PC-3 (cell line): Measurements from ENCODE around the gene USHBP1. TPM values are rescaled to one million over a fixed set of nuclear protein-coding genes. Genes with fewer than 3 reads are reported as not detected.

Experiments used
- ATAC-seq: fragments of 200-7000 bp; cut with Tn5 transposase; 2 replicates; pipeline ENCODE4 v1.9.1; 2020; ENCODE audit warnings: mild to moderate bottlenecking, moderate library complexity
- BruUV-seq: library from RNA; stranded (reverse); fragments of 400-500 nt; replicated peaks from 2 replicates; lab custom pipeline; 2021; lab: Mats Ljungman, UMichigan
- CTCF ChIA-PET: fragments of 300-600 bp; sonication (Branson Sonifier 250); formaldehyde crosslinking; loops from one replicate; lab custom pipeline; 2022; ENCODE audit warnings: antibody characterized with exemption; lab: Charles Lee
- POLR2A ChIA-PET: fragments of 300-600 bp; sonication (Branson Sonifier 250); formaldehyde crosslinking; loops from one replicate; lab custom pipeline; 2022; ENCODE audit warnings: antibody characterized with exemption; ENCODE audit not compliant: unreplicated experiment; lab: Charles Lee
- DNase-seq: peaks from one replicate; pipeline ENCODE4 v3.0.0-alpha.2; 2015
- H2AFZ ChIP-seq: fragments of 300-600 bp; sonication (generic); 2 replicates; pipeline ENCODE4 v1.6.0; 2016; ENCODE audit warnings: antibody characterized with exemption, low read length
- H3F3A ChIP-seq: fragments of 300-600 bp; sonication (generic); one replicate; pipeline ENCODE4 v1.6.0; 2017; ENCODE audit warnings: antibody characterized with exemption, low read length, control low read depth, mild to moderate bottlenecking; ENCODE audit not compliant: unreplicated experiment
- H3K27ac ChIP-seq: fragments of 300-600 bp; sonication (generic); 2 replicates; pipeline ENCODE4 v1.5.1; 2016; ENCODE audit warnings: mild to moderate bottlenecking, low read length
- H3K27me3 ChIP-seq: fragments of 300-600 bp; sonication (generic); 2 replicates; pipeline ENCODE4 v1.6.1; 2016; ENCODE audit warnings: low read length, mixed read lengths
- H3K36me3 ChIP-seq: fragments of 300-600 bp; sonication (generic); 2 replicates; pipeline ENCODE4 v1.6.1; 2016; ENCODE audit warnings: low read depth, mixed run types, low read length, mixed read lengths
- H3K4me1 ChIP-seq: fragments of 300-600 bp; sonication (generic); 2 replicates; pipeline ENCODE4 v1.5.1; 2016; ENCODE audit warnings: low read length; ENCODE audit not compliant: insufficient read depth
- H3K4me2 ChIP-seq: fragments of 300-600 bp; sonication (generic); 2 replicates; pipeline ENCODE4 v1.6.0; 2016; ENCODE audit warnings: low read length
- H3K4me3 ChIP-seq: fragments of 300-600 bp; sonication (generic); 2 replicates; pipeline ENCODE4 v1.5.1; 2016; ENCODE audit warnings: mild to moderate bottlenecking, low read length, mixed read lengths
- H3K79me2 ChIP-seq: fragments of 300-600 bp; sonication (generic); 2 replicates; pipeline ENCODE4 v1.6.1; 2017; ENCODE audit warnings: low read length, mixed read lengths
- H3K9ac ChIP-seq: fragments of 300-600 bp; sonication (generic); 2 replicates; pipeline ENCODE4 v1.6.0; 2016; ENCODE audit warnings: mild to moderate bottlenecking, low read length
- H3K9me2 ChIP-seq: fragments of 300-600 bp; sonication (generic); replicated peaks from 2 replicates; pipeline ENCODE4 v1.6.1; 2016; ENCODE audit warnings: mixed run types, low read length, mixed read lengths
- H3K9me3 ChIP-seq: fragments of 300-600 bp; sonication (generic); 2 replicates; pipeline ENCODE4 v1.6.1; 2016; ENCODE audit warnings: low read length, mixed read lengths
- H4K20me1 ChIP-seq: fragments of 300-600 bp; sonication (generic); 2 replicates; pipeline ENCODE4 v1.6.1; 2016; ENCODE audit warnings: low read length, mixed read lengths
- CTCF ChIP-seq: fragments of 300-600 bp; sonication (generic); conservative IDR thresholded peaks from 2 replicates; pipeline ENCODE4 v1.5.1; 2017; ENCODE audit warnings: antibody characterized with exemption, low read depth, mild to moderate bottlenecking, low read length
- EZH2 ChIP-seq: fragments of 300-600 bp; sonication (generic); IDR thresholded peaks from one replicate; pipeline ENCODE4 v1.6.1; 2017; ENCODE audit warnings: antibody characterized with exemption, mild to moderate bottlenecking, low read length; ENCODE audit not compliant: unreplicated experiment
- EZH2phosphoT487 ChIP-seq: fragments of 300-600 bp; sonication (generic); IDR thresholded peaks from 2 replicates; pipeline ENCODE4 v1.6.1; 2018; ENCODE audit warnings: mild to moderate bottlenecking, antibody characterized with exemption, low read length, borderline replicate concordance
- intact Hi-C: fragments of 100-400 bp; cut with micrococcal nuclease; formaldehyde crosslinking; loops from 2 replicates; pipeline ENCODE4 v1.9.0; 2023
- total RNA-seq: library from RNA; depleted of rRNA; stranded (reverse); fragments of >200 nt; gene quantifications from 2 replicates; pipeline ENCODE4 v1.2.3, GENCODE V29; 2014

The USHBP1 gene
- total RNA-seq, 1 experiment from 2014 or later, result not detected

- TF ChIP-seq EZH2phosphoT487 (no peak), CTCF (peak; percentile 47; the same call in 1 of the 2 replicates), EZH2 (no peak)
- H4K20me1 ChIP-seq, result no peaks in the 10 kb centered on the region
- no peaks in the 10 kb centered on the region for H3F3A ChIP-seq
- H3K4me2 ChIP-seq, result peak within 1 kb of the TSS; percentile 95
- H3K36me3 ChIP-seq, result no peaks in the 10 kb centered on the region
- no peak within 1 kb of the TSS for H3K27ac ChIP-seq
- ATAC-seq, result peak; percentile 80
- DNase-seq, result peak; percentile 97
- no peaks in the 10 kb centered on the region for H3K9me2 ChIP-seq
- H3K79me2 ChIP-seq, result peaks cover 38% of the 10 kb centered on the region
- no TSS peak for BruUV-seq
- H3K4me1 ChIP-seq, result peaks cover 22% of the 10 kb centered on the region
- H3K27me3 ChIP-seq, result no peaks in the 10 kb centered on the region
- intact Hi-C loops, result no loop called here
- ChIA-PET POLR2A (no interaction called here), CTCF (no interaction called here)
- H3K4me3 ChIP-seq, result peak within 1 kb of the TSS; percentile 80
- H3K9ac ChIP-seq, result peak within 1 kb of the TSS; percentile 69
- no peaks in the 10 kb centered on the region for H3K9me3 ChIP-seq
- peak within 1 kb of the TSS; percentile 87 for H2AFZ ChIP-seq
Measured at GRCh38 chr19:17303167-17303939, 38.8 kb upstream of the USHBP1 start, which contains the start of gene ABHD8. TSS of gene ABHD8 (minus strand) at chr19:17303425. CDS start at chr19:17301616, 1,809 bp downstream.

DNA sequence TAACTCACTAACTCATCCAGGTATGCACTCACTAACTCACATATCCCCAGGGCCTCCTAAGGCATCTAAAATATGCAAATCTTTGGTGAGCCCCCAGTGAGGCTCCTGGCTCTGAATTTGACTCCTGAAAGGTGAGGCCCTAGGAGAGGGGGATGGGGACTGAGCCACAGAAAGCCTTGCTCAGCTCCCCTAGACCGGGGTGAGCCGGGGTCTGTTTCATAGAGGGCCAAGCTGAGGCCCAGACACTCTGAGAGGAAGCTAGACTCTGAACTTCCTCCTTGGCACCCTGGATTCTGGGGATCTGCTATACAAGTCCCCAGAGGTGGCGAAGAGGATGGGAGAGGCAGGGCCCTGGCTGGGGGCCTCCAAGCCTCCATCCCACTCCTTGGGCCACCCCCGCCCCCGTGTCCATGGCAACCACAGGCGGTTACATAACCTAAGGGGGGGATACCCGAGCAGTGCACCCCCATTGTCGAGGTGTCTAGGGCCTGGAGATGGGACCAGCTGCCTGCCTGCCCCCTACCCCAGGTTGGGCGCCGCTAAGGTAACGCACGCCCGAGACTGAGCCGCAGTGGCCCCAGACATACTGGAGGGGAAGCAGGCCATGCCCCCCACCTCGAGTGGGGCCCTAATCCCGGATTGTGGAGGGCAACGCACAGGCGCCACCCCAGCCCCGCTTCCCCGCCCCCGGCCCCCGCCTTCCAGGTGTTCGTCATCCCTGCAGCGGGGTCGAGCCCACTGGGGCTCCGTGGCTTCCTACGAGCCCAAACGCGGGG lies 38.0 kb upstream of the USHBP1 start:
- BruUV-seq, result TSS peak; percentile 48
- no peak for ATAC-seq
- peak; percentile 45 for DNase-seq
- Histone ChIP-seq H3K27me3 (no peaks in the 10 kb centered on the region), H3K9ac (peak overlapping the region; percentile 69), H4K20me1 (no peaks in the 10 kb centered on the region), H3K4me1 (peaks cover 22% of the 10 kb centered on the region), H3K9me2 (no peaks in the 10 kb centered on the region), H3K27ac (no peak overlapping the region), H2AFZ (peak overlapping the region; percentile 87), H3K4me3 (peak overlapping the region; percentile 80), H3K79me2 (peaks cover 32% of the 10 kb centered on the region), H3K9me3 (no peaks in the 10 kb centered on the region), H3K4me2 (peak overlapping the region; percentile 95), H3F3A (no peaks in the 10 kb centered on the region), H3K36me3 (no peaks in the 10 kb centered on the region)
- POLR2A ChIA-PET, result no interaction called here
- TF ChIP-seq CTCF, result no peak
- no peak for TF ChIP-seq EZH2
- no peak for TF ChIP-seq EZH2phosphoT487
- intact Hi-C loops, result no loop called here
- CTCF ChIA-PET, result no interaction called here
